Measurements from ENCODE around the gene ZC3H8. TPM values are rescaled to one million over a fixed set of nuclear protein-coding genes. Genes with fewer than 3 reads are reported as not detected.
"Not testable (repeated sequence)": the region's sequence is repeated elsewhere in the genome, so short reads cannot be mapped to it uniquely, and the experiment has no call there.

The ZC3H8 gene
- total RNA-seq, 1 experiment from 2014 or later, result 19.9 TPM

DNA sequence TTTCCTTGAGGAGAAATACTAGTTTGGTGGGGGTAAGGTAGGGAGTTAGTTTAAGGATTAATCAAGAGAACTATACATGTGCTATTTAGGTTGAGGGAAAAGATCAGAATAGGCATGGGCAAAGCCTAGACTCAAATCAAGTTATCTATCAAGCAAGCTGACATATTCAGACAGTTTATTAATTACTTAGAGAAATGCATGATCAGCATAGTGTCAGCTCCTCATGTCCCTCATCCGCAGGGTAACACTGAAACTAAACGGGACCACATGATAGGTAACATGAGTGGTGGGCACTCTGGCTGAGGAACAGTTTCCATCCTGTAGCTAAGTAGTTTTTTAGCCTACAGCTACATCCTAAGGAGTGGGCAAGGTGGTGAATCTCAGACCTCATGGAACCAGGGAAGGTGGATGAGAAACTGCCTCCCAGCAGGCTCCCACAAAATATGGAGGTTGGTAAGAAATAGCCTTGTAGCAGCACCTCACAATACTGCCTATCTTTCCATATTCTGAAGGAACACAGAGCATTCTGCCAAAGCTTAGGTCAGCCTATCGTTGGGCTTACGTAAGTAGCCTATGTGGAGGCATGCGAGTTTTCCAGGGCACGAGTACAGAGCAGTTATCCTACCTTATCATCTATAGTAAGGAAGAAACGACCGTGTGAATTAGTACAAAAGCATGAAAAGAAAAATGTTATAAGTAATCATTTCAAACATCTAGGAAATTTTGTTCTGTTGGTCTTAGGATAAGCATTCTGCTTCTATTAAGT is 39.0 kb upstream of the ZC3H8 start:
- Mint-ChIP-seq H3K27me3 (ENCODE audit: insufficient read depth, unreplicated experiment) (no peaks in the 10 kb centered on the region), H3K27ac (ENCODE audit: unreplicated experiment) (no peak overlapping the region), H3K36me3 (ENCODE audit: insufficient read depth, unreplicated experiment) (no peaks in the 10 kb centered on the region), H3K9me3 (ENCODE audit: unreplicated experiment) (no peaks in the 10 kb centered on the region), H3K4me1 (ENCODE audit: low read depth, unreplicated experiment) (peaks cover 26% of the 10 kb centered on the region), H3K4me3 (ENCODE audit: unreplicated experiment) (no peak overlapping the region)
- no TSS peak for BruUV-seq (replicated peaks)
- ChIA-PET POLR2A (no interaction called here), CTCF (no interaction called here)
- Histone ChIP-seq H3K9me3 (no peaks in the 10 kb centered on the region), H3K4me1 (peaks cover 27% of the 10 kb centered on the region), H3K27me3 (replicated peaks; ENCODE audit: control insufficient read depth, insufficient read depth, low read length) (no peaks in the 10 kb centered on the region), H3K4me3 (ENCODE audit: low read depth, low read length) (no peak overlapping the region), H3K36me3 (ENCODE audit: control insufficient read depth, insufficient read depth, low read length) (no peaks in the 10 kb centered on the region)
- no peak for DNase-seq
- TF ChIP-seq, protein P1, sequence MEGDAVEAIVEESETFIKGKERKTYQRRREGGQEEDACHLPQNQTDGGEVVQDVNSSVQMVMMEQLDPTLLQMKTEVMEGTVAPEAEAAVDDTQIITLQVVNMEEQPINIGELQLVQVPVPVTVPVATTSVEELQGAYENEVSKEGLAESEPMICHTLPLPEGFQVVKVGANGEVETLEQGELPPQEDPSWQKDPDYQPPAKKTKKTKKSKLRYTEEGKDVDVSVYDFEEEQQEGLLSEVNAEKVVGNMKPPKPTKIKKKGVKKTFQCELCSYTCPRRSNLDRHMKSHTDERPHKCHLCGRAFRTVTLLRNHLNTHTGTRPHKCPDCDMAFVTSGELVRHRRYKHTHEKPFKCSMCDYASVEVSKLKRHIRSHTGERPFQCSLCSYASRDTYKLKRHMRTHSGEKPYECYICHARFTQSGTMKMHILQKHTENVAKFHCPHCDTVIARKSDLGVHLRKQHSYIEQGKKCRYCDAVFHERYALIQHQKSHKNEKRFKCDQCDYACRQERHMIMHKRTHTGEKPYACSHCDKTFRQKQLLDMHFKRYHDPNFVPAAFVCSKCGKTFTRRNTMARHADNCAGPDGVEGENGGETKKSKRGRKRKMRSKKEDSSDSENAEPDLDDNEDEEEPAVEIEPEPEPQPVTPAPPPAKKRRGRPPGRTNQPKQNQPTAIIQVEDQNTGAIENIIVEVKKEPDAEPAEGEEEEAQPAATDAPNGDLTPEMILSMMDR (IDR thresholded peaks at IDR 0.05; ENCODE audit: insufficient read depth in 1 of 2, low read depth in 1 of 2, low read length in 1 of 2, severe bottlenecking in 1 of 2, unreplicated experiment in 1 of 2), result no peak
- intact Hi-C loops (cut with micrococcal nuclease; ENCODE audit: unreplicated experiment), result no loop called here

DNA sequence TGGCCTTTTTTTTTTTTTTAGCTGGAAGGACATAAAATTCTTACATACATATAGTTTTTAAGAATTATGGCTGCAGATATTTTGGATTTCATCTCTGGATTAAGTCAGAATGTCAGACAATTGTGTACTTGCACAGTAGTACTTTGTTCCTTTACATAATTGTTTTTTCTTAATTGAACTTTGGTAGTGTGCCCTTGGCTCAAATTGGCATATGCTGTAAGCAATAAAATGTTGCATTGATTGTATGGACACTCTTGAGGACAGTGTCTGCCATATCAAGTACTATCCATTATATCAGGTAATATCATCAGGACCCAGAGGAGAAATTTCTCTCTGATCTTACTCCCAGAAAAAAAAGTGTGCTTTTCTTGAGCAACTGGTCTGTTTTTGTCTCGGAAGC is 35.8 kb upstream of the ZC3H8 start:
- peaks cover 19% of the 10 kb centered on the region for H3K4me1 Mint-ChIP-seq (ENCODE audit: low read depth, unreplicated experiment)
- no peaks in the 10 kb centered on the region for H3K36me3 Mint-ChIP-seq (ENCODE audit: insufficient read depth, unreplicated experiment)
- no peaks in the 10 kb centered on the region for H3K27me3 Mint-ChIP-seq (ENCODE audit: insufficient read depth, unreplicated experiment)
- no peak overlapping the region for H3K27ac Mint-ChIP-seq (ENCODE audit: unreplicated experiment)
- DNase-seq, result no peak
- intact Hi-C loops (cut with micrococcal nuclease; ENCODE audit: unreplicated experiment), result no loop called here
- Histone ChIP-seq H3K36me3 (ENCODE audit: control insufficient read depth, insufficient read depth, low read length) (no peaks in the 10 kb centered on the region), H3K4me1 (peaks cover 27% of the 10 kb centered on the region), H3K4me3 (ENCODE audit: low read depth, low read length) (no peak overlapping the region), H3K27me3 (replicated peaks; ENCODE audit: control insufficient read depth, insufficient read depth, low read length) (no peaks in the 10 kb centered on the region), H3K9me3 (no peaks in the 10 kb centered on the region)
- H3K9me3 Mint-ChIP-seq (ENCODE audit: unreplicated experiment), result no peaks in the 10 kb centered on the region
- ChIA-PET POLR2A (no interaction called here), CTCF (no interaction called here)
- no peak overlapping the region for H3K4me3 Mint-ChIP-seq (ENCODE audit: unreplicated experiment)
- TF ChIP-seq, protein P1 (IDR thresholded peaks at IDR 0.05; ENCODE audit: insufficient read depth in 1 of 2, low read depth in 1 of 2, low read length in 1 of 2, severe bottlenecking in 1 of 2, unreplicated experiment in 1 of 2), result no peak
- no TSS peak for BruUV-seq (replicated peaks)

DNA sequence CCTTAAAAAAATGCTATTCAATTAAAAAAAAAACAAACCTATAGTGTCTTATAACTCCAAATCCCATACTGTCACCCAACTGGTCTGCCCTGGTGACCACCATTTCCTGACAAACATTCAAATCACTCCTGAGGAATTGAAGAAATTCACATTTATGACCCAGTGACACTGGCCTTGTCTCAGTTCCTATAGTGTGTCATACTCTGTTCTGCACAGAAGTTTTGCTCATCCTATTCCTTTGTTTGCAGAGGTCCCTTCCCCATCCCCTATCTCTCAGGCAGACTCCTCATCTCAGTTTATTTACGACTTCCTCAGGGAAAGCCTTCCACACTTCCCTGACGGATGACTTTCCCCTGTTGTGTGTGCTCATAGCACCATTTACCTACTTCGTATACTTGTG is 35.2 kb upstream of the ZC3H8 start:
- POLR2A ChIA-PET, result no interaction called here
- CTCF ChIA-PET, result no interaction called here

DNA sequence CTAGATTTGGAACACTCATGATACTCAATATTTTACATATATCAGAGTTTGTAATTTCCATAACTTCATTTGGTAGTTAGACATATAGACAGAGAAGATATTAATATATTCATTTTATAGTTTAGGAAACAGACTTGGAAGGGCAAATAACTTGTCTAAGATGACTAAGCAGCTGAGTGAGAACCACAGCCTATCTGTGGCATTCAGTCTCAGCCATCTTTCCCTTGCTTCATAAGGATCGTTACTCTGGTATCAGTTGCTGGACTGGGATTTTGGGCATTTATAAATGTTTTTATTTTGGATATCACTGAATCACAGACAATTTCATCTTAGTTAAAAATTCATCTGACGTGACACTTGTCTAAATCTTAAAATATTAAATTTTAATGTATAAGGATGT is 28.7 kb upstream of the ZC3H8 start:
- POLR2A ChIA-PET; BruUV-seq (replicated peaks); CTCF ChIA-PET; H3K9me3 ChIP-seq; H3K4me3 ChIP-seq (ENCODE audit: low read depth, low read length); H3K4me3 Mint-ChIP-seq (ENCODE audit: unreplicated experiment); H3K27me3 Mint-ChIP-seq (ENCODE audit: insufficient read depth, unreplicated experiment); H3K4me1 Mint-ChIP-seq (ENCODE audit: low read depth, unreplicated experiment); H3K4me1 ChIP-seq; H3K27ac Mint-ChIP-seq (ENCODE audit: unreplicated experiment); intact Hi-C loops (cut with micrococcal nuclease; ENCODE audit: unreplicated experiment); H3K36me3 ChIP-seq (ENCODE audit: control insufficient read depth, insufficient read depth, low read length); H3K36me3 Mint-ChIP-seq (ENCODE audit: insufficient read depth, unreplicated experiment); H3K9me3 Mint-ChIP-seq (ENCODE audit: unreplicated experiment); DNase-seq; H3K27me3 ChIP-seq (replicated peaks; ENCODE audit: control insufficient read depth, insufficient read depth, low read length): not testable (repeated sequence)

More for the DNA sequence above, 35.2 kb upstream of the ZC3H8 start:
- Histone ChIP-seq H3K9me3 (no peaks in the 10 kb centered on the region), H3K27me3 (replicated peaks; ENCODE audit: control insufficient read depth, insufficient read depth, low read length) (no peaks in the 10 kb centered on the region), H3K4me3 (ENCODE audit: low read depth, low read length) (no peak overlapping the region), H3K36me3 (ENCODE audit: control insufficient read depth, insufficient read depth, low read length) (no peaks in the 10 kb centered on the region), H3K4me1 (peaks cover 27% of the 10 kb centered on the region)
- H3K9me3 Mint-ChIP-seq (ENCODE audit: unreplicated experiment), result no peaks in the 10 kb centered on the region
- H3K4me1 Mint-ChIP-seq (ENCODE audit: low read depth, unreplicated experiment), result peaks cover 19% of the 10 kb centered on the region
- no peak overlapping the region for H3K27ac Mint-ChIP-seq (ENCODE audit: unreplicated experiment)
- TF ChIP-seq, protein P1 (IDR thresholded peaks at IDR 0.05; ENCODE audit: insufficient read depth in 1 of 2, low read depth in 1 of 2, low read length in 1 of 2, severe bottlenecking in 1 of 2, unreplicated experiment in 1 of 2), result no peak
- BruUV-seq (replicated peaks), result no TSS peak
- H3K27me3 Mint-ChIP-seq (ENCODE audit: insufficient read depth, unreplicated experiment), result no peaks in the 10 kb centered on the region
- no peaks in the 10 kb centered on the region for H3K36me3 Mint-ChIP-seq (ENCODE audit: insufficient read depth, unreplicated experiment)
- no peak for DNase-seq
- H3K4me3 Mint-ChIP-seq (ENCODE audit: unreplicated experiment), result no peak overlapping the region
- intact Hi-C loops (cut with micrococcal nuclease; ENCODE audit: unreplicated experiment), result no loop called here

DNA sequence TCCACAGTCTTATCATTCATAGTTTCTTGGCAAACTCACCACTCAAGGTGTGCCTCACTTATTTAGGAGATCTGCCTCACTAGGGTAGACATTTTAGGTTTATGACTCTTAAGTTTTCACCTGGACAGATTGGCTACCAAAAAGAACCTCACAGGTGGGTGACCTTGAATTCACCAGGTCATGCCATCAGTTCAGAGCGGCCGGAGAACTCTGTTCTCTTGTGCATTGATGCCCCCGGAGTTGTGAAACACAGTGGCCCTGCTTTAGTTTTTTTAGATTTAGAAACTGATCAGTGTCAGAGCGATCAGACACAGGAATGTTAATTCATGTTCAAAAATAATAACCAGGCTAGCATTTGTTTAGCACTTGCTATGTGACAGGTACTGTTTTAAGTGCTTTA is 27.2 kb upstream of the ZC3H8 start:
- H3K27ac Mint-ChIP-seq (ENCODE audit: unreplicated experiment); intact Hi-C loops (cut with micrococcal nuclease; ENCODE audit: unreplicated experiment); H3K36me3 ChIP-seq (ENCODE audit: control insufficient read depth, insufficient read depth, low read length); H3K27me3 Mint-ChIP-seq (ENCODE audit: insufficient read depth, unreplicated experiment); H3K4me1 ChIP-seq; H3K27me3 ChIP-seq (replicated peaks; ENCODE audit: control insufficient read depth, insufficient read depth, low read length); DNase-seq; H3K36me3 Mint-ChIP-seq (ENCODE audit: insufficient read depth, unreplicated experiment); BruUV-seq (replicated peaks); POLR2A ChIA-PET; H3K9me3 ChIP-seq; H3K4me3 ChIP-seq (ENCODE audit: low read depth, low read length); H3K4me1 Mint-ChIP-seq (ENCODE audit: low read depth, unreplicated experiment); H3K9me3 Mint-ChIP-seq (ENCODE audit: unreplicated experiment); CTCF ChIA-PET; H3K4me3 Mint-ChIP-seq (ENCODE audit: unreplicated experiment): not testable (repeated sequence)
